ENCODE data around the gene CCDC152. TPM values are rescaled to one million over a fixed set of nuclear protein-coding genes. Genes with fewer than 3 reads are reported as not detected.
"Not testable (repeated sequence)": the region's sequence is repeated elsewhere in the genome, so short reads cannot be mapped to it uniquely, and the experiment has no call there.

The CCDC152 gene
- total and polyA plus RNA-seq, 2 donors (not counting 3 experiments of a cell fraction or from before 2014, with no cell fraction given): 0.48 to 2.8 TPM

- Histone ChIP-seq H3K27ac (ENCODE audit: insufficient read depth, low read depth, low read length) (no peak overlapping the region), H3K4me3 (replicated peaks in 1 of 3; ENCODE audit: insufficient read depth in 1 of 3, low read depth in 1 of 3, low read length in 3 of 3) (no peak overlapping the region), H2AFZ (ENCODE audit: low read depth, low read length) (no peak overlapping the region), H3K4me1 (ENCODE audit: control insufficient read depth, extremely low read depth, insufficient read depth, low read length) (no peaks in the 10 kb centered on the region), H3K27me3 (ENCODE audit: control insufficient read depth in 2 of 2, insufficient read depth in 2 of 2, low read length in 2 of 2) (peaks cover 1 to 3% of the 10 kb centered on the region in 2 experiments), H4K20me1 (replicated peaks; ENCODE audit: control insufficient read depth, extremely low read depth, insufficient read depth, low read length) (no peaks in the 10 kb centered on the region), H3K4me2 (ENCODE audit: insufficient read depth, low read length) (no peak overlapping the region), H3K9ac (replicated peaks; ENCODE audit: extremely low read depth, insufficient read depth, low read length) (no peak overlapping the region), H3K36me3 (ENCODE audit: control insufficient read depth in 2 of 2, extremely low read depth in 1 of 2, insufficient read depth in 2 of 2, low read length in 2 of 2) (no peaks in the 10 kb centered on the region), H3K79me2 (ENCODE audit: control insufficient read depth, insufficient read depth, low read length) (no peaks in the 10 kb centered on the region), H3K9me3 (replicated peaks; ENCODE audit: control insufficient read depth, insufficient read depth, low read length) (no peaks in the 10 kb centered on the region), H3K9me1 (replicated peaks; ENCODE audit: control insufficient read depth, extremely low read depth, insufficient read depth, low read length) (no peaks in the 10 kb centered on the region)
- DNase-seq (ENCODE audit: low read depth, low spot score) (no peak), FAIRE-seq (no peak)
- ChIA-PET CTCF (no interaction called here), POLR2A (no interaction called here)
- intact Hi-C loops (cut with micrococcal nuclease): no loop called here
- no TSS peak for BruUV-seq (replicated peaks)
- no peak for TF ChIP-seq JUN (IDR thresholded peaks at IDR 0.05; ENCODE audit: borderline replicate concordance, insufficient read depth, insufficient read length, low read depth)
- TF ChIP-seq GATA2 (IDR thresholded peaks at IDR 0.05; ENCODE audit: insufficient read depth, insufficient read length, low read depth, low read length): no peak
- TF ChIP-seq POLR2AphosphoS5 (IDR thresholded peaks at IDR 0.05; ENCODE audit: insufficient read depth, low read depth, low read length): no peak
- dilution Hi-C loops (cut with MboI; ENCODE audit: extremely low pct_ligation_motif_present, low sequenced_read_pairs): no loop called here
These were observed 87.2 kb downstream of the CCDC152 start for GRCh38 chr5:42843675-42844292.

GRCh38 chr5:42844408-42844807 lies 87.8 kb downstream of the CCDC152 start:
- dilution Hi-C loops (cut with MboI; ENCODE audit: extremely low pct_ligation_motif_present, low sequenced_read_pairs); H3K27me3 ChIP-seq (ENCODE audit: control insufficient read depth in 2 of 2, insufficient read depth in 2 of 2, low read length in 2 of 2); H2AFZ ChIP-seq (ENCODE audit: low read depth, low read length); H3K79me2 ChIP-seq (ENCODE audit: control insufficient read depth, insufficient read depth, low read length); CTCF ChIA-PET; H3K9me1 ChIP-seq (replicated peaks; ENCODE audit: control insufficient read depth, extremely low read depth, insufficient read depth, low read length); H3K9me3 ChIP-seq (replicated peaks; ENCODE audit: control insufficient read depth, insufficient read depth, low read length); H3K4me2 ChIP-seq (ENCODE audit: insufficient read depth, low read length); H3K27ac ChIP-seq (ENCODE audit: insufficient read depth, low read depth, low read length); POLR2A ChIA-PET; H3K9ac ChIP-seq (replicated peaks; ENCODE audit: extremely low read depth, insufficient read depth, low read length); H4K20me1 ChIP-seq (replicated peaks; ENCODE audit: control insufficient read depth, extremely low read depth, insufficient read depth, low read length); H3K4me1 ChIP-seq (ENCODE audit: control insufficient read depth, extremely low read depth, insufficient read depth, low read length); H3K36me3 ChIP-seq (ENCODE audit: control insufficient read depth in 2 of 2, extremely low read depth in 1 of 2, insufficient read depth in 2 of 2, low read length in 2 of 2); FAIRE-seq; intact Hi-C loops (cut with micrococcal nuclease); BruUV-seq (replicated peaks); DNase-seq (ENCODE audit: low read depth, low spot score); H3K4me3 ChIP-seq (replicated peaks in 1 of 3; ENCODE audit: insufficient read depth in 1 of 3, low read depth in 1 of 3, low read length in 3 of 3): not testable (repeated sequence)
